Fibroblast of lung (primary cell): ENCODE measurements around the gene RBP4. TPM values are rescaled to one million over a fixed set of nuclear protein-coding genes. Genes with fewer than 3 reads are reported as not detected.

Experiments used
- DNase-seq, 2 donors: peaks; one replicate each; pipeline versions ENCODE4 v3.0.0 to v3.0.0-alpha.2; 2010; ENCODE audit warnings: low read depth in 2 of 2
- H2AFZ ChIP-seq: 2 replicates; pipeline ENCODE4 v1.5.1; 2012; ENCODE audit warnings: low read length, control low read depth, inconsistent platforms
- H3K27ac ChIP-seq: 2 replicates; pipeline ENCODE4 v1.5.1; 2011; ENCODE audit warnings: low read length, control low read depth; ENCODE audit not compliant: insufficient read depth
- H3K27me3 ChIP-seq: 2 replicates; pipeline ENCODE4 v1.5.1; 2011; ENCODE audit warnings: mild to moderate bottlenecking, low read length; ENCODE audit not compliant: control insufficient read depth, insufficient read depth
- H3K36me3 ChIP-seq: 2 replicates; pipeline ENCODE4 v1.5.1; 2011; ENCODE audit warnings: low read length; ENCODE audit not compliant: control insufficient read depth, insufficient read depth
- H3K4me1 ChIP-seq: 2 replicates; pipeline ENCODE4 v1.5.1; 2011; ENCODE audit warnings: low read length; ENCODE audit not compliant: control insufficient read depth, insufficient read depth; ENCODE audit errors: extremely low read depth
- H3K4me2 ChIP-seq: 2 replicates; pipeline ENCODE4 v1.5.1; 2011; ENCODE audit warnings: low read length, control low read depth; ENCODE audit not compliant: insufficient read depth; ENCODE audit errors: extremely low read depth
- H3K4me3 ChIP-seq, 4 experiments: fragments of 200-600 bp in 1 of 4; sonication (generic) in 1 of 4; replicated peaks in 1 of 4; 2 replicates each; pipeline ENCODE4 v1.5.1; 2011 to 2016; ENCODE audit warnings: low read length in 4 of 4, low read depth in 3 of 4, mild to moderate bottlenecking in 3 of 4, control low read depth in 2 of 4, inconsistent platforms in 1 of 4, mixed read lengths in 1 of 4; ENCODE audit not compliant: insufficient read depth in 1 of 4; ENCODE audit errors: control extremely low read depth in 1 of 4
- H3K79me2 ChIP-seq: 2 replicates; pipeline ENCODE4 v1.5.1; 2012; ENCODE audit warnings: mild to moderate bottlenecking, low read length, inconsistent platforms; ENCODE audit not compliant: control insufficient read depth, insufficient read depth
- H3K9ac ChIP-seq: 2 replicates; pipeline ENCODE4 v1.5.1; 2011; ENCODE audit warnings: mild to moderate bottlenecking, low read length, control low read depth; ENCODE audit not compliant: insufficient read depth
- H3K9me3 ChIP-seq: 2 replicates; pipeline ENCODE4 v1.5.1; 2012; ENCODE audit warnings: low read depth, low read length; ENCODE audit not compliant: control insufficient read depth, insufficient read depth
- H4K20me1 ChIP-seq: 2 replicates; pipeline ENCODE4 v1.5.1; 2011; ENCODE audit warnings: low read length; ENCODE audit not compliant: control insufficient read depth, insufficient read depth; ENCODE audit errors: extremely low read depth
- CTCF ChIP-seq, 2 donors: IDR thresholded peaks in 1 of 2; conservative IDR thresholded peaks in 1 of 2; 1 replicate in 1 of 2; 2 replicates in 1 of 2; pipeline ENCODE4 v1.5.1; 2011 to 2012; ENCODE audit warnings: low read length in 2 of 2, control low read depth in 1 of 2, inconsistent platforms in 1 of 2, low read depth in 1 of 2, mild to moderate bottlenecking in 1 of 2
- EZH2 ChIP-seq: IDR thresholded peaks from 2 replicates; pipeline ENCODE4 v1.5.1; 2012; ENCODE audit warnings: low read length, control low read depth, mild to moderate bottlenecking; ENCODE audit errors: missing control alignments
- polyA plus RNA-seq, 2 donors: library from polyadenylated mRNA; depleted of rRNA in 1 of 2; stranded (reverse) in 1 of 2; unstranded in 1 of 2; fragments of >200 nt; gene quantifications; 2 replicates each; pipeline ENCODE4 v1.2.1, GENCODE V29; 2011 to 2012; ENCODE audit warnings: missing spikeins in 1 of 2
- total RNA-seq: library from RNA; depleted of rRNA; stranded (reverse); fragments of >200 nt; gene quantifications from 2 replicates; pipeline ENCODE4 v1.2.1, GENCODE V29; 2014

Gene RBP4
- total and polyA plus RNA-seq, 2 donors (not counting 1 experiment from before 2014, with no cell fraction given) = 0.28 TPM; not detected in 1

- Histone ChIP-seq H3K27ac (no peak overlapping the region), H3K9ac (no peak overlapping the region), H3K9me3 (no peaks in the 10 kb centered on the region), H3K4me3 (no peak overlapping the region), H3K36me3 (no peaks in the 10 kb centered on the region), H4K20me1 (no peaks in the 10 kb centered on the region), H3K4me2 (no peak overlapping the region), H3K79me2 (no peaks in the 10 kb centered on the region), H2AFZ (no peak overlapping the region), H3K4me1 (no peaks in the 10 kb centered on the region), H3K27me3 (peaks cover 6% of the 10 kb centered on the region)
- TF ChIP-seq EZH2 = no peak
- TF ChIP-seq CTCF (conservative IDR thresholded peaks at IDR 0.05 in 1 of 2, IDR thresholded peaks at IDR 0.05 in 1 of 2; ENCODE audit: low read depth in 1 of 2, low read length in 2 of 2) = no peak
- no peak for DNase-seq
Observed at GRCh38 chr10:93620925-93621324, 19.9 kb upstream of the RBP4 start.

- Histone ChIP-seq H4K20me1 (no peaks in the 10 kb centered on the region), H3K27me3 (no peaks in the 10 kb centered on the region), H3K9ac (no peak overlapping the region), H3K4me3 (no peak overlapping the region), H3K79me2 (no peaks in the 10 kb centered on the region), H3K9me3 (no peaks in the 10 kb centered on the region), H2AFZ (no peak overlapping the region), H3K27ac (no peak overlapping the region), H3K4me1 (no peaks in the 10 kb centered on the region), H3K4me2 (no peak overlapping the region), H3K36me3 (no peaks in the 10 kb centered on the region)
- no peak for DNase-seq
- TF ChIP-seq CTCF (conservative IDR thresholded peaks at IDR 0.05 in 1 of 2, IDR thresholded peaks at IDR 0.05 in 1 of 2; ENCODE audit: low read depth in 1 of 2, low read length in 2 of 2) (no peak), EZH2 (no peak)
Observed at GRCh38 chr10:93615576-93616235, 14.7 kb upstream of the RBP4 start.

- Histone ChIP-seq H3K27me3 (no peaks in the 10 kb centered on the region), H3K4me1 (no peaks in the 10 kb centered on the region), H3K4me3 (no peak overlapping the region), H3K4me2 (no peak overlapping the region), H3K79me2 (no peaks in the 10 kb centered on the region), H3K9me3 (no peaks in the 10 kb centered on the region), H3K27ac (no peak overlapping the region), H3K9ac (no peak overlapping the region), H2AFZ (no peak overlapping the region), H3K36me3 (no peaks in the 10 kb centered on the region), H4K20me1 (no peaks in the 10 kb centered on the region)
- DNase-seq = no peak
- TF ChIP-seq EZH2 (no peak), CTCF (conservative IDR thresholded peaks at IDR 0.05 in 1 of 2, IDR thresholded peaks at IDR 0.05 in 1 of 2; ENCODE audit: low read depth in 1 of 2, low read length in 2 of 2) (no peak)
Observed at GRCh38 chr10:93614101-93614825, 13.2 kb upstream of the RBP4 start.
